LoVo (cell line): Measurements from ENCODE around the gene EDEM1.
"Not testable (repeated sequence)": the region's sequence is repeated elsewhere in the genome, so short reads cannot be mapped to it uniquely, and the experiment has no call there.

Experiments
- DNase-seq: peaks from one replicate; pipeline ENCODE4 v3.0.0-alpha.2; 2016; ENCODE audit warnings: low spot score

Gene EDEM1

GRCh38 chr3:5179036-5179435 is 8.5 kb upstream of the EDEM1 start:
- not testable (repeated sequence) for DNase-seq

- no peak for DNase-seq
These were observed 5.9 kb upstream of the EDEM1 start for GRCh38 chr3:5181469-5182141.

- DNase-seq: not testable (repeated sequence)
These were observed 3.8 kb upstream of the EDEM1 start for GRCh38 chr3:5183714-5184113.

- no peak for DNase-seq
These were observed 3.0 kb upstream of the EDEM1 start for GRCh38 chr3:5184499-5184898.

- DNase-seq: no peak
These were observed 2.3 kb upstream of the EDEM1 start for GRCh38 chr3:5185093-5185673.

- no peak for DNase-seq
These were observed 1.2 kb upstream of the EDEM1 start for GRCh38 chr3:5186089-5186857.

GRCh38 chr3:5186858-5187155 is 700 bp upstream of the EDEM1 start:
- no peak for DNase-seq

- no peak for DNase-seq
These were observed 462 bp downstream of the EDEM1 start for GRCh38 chr3:5187920-5188418.

GRCh38 chr3:5188419-5189221 is 1.1 kb downstream of the EDEM1 start:
- no peak for DNase-seq

- DNase-seq: no peak
These were observed 2.8 kb downstream of the EDEM1 start for GRCh38 chr3:5190147-5190791.

GRCh38 chr3:5191555-5192304 is 4.2 kb downstream of the EDEM1 start:
- no peak for DNase-seq

GRCh38 chr3:5192571-5193365 is 5.3 kb downstream of the EDEM1 start:
- DNase-seq: no peak

GRCh38 chr3:5194341-5194740 is 6.8 kb downstream of the EDEM1 start:
- no peak for DNase-seq

GRCh38 chr3:5194801-5195509 is 7.4 kb downstream of the EDEM1 start:
- peak; percentile 74 for DNase-seq

- no peak for DNase-seq
These were observed 8.1 kb downstream of the EDEM1 start for GRCh38 chr3:5195605-5196004.

- no peak for DNase-seq
These were observed 9.5 kb downstream of the EDEM1 start for GRCh38 chr3:5197022-5197421.

GRCh38 chr3:5197470-5198312 is 10.2 kb downstream of the EDEM1 start:
- no peak for DNase-seq

GRCh38 chr3:5198313-5198677 is 10.8 kb downstream of the EDEM1 start:
- no peak for DNase-seq
